Measurements from ENCODE around the gene CYB5RL. TPM values are rescaled to one million over a fixed set of nuclear protein-coding genes. Genes with fewer than 3 reads are reported as not detected.

Gene CYB5RL
- total and polyA plus RNA-seq, 2 donors from 2014 or later, result 3.9 to 8.1 TPM

- no peak for FAIRE-seq
- intact Hi-C loops (cut with DNase I), result no loop called here
Measured at GRCh38 chr1:54151013-54151412, 48.8 kb downstream of the CYB5RL start.

More at GRCh38 chr1:54151013-54151412, 48.8 kb downstream of the CYB5RL start:
- Histone ChIP-seq H3K4me1 (ENCODE audit: control insufficient read depth in 2 of 3, insufficient read depth in 2 of 3, low read depth in 1 of 3, low read length in 3 of 3) (no peaks in the 10 kb centered on the region), H3K9ac (ENCODE audit: low read length in 3 of 3) (no peak overlapping the region), H3K27ac (ENCODE audit: low read depth in 2 of 2, low read length in 2 of 2) (no peak overlapping the region), H3K27me3 (ENCODE audit: control insufficient read depth, insufficient read depth, low read length) (no peaks in the 10 kb centered on the region), H3K4me3 (ENCODE audit: low read length in 3 of 3) (no peak overlapping the region), H3K36me3 (ENCODE audit: control insufficient read depth in 2 of 3, insufficient read depth in 3 of 3, low read length in 3 of 3) (no peaks in the 10 kb centered on the region), H3K9me3 (ENCODE audit: control insufficient read depth in 2 of 3, insufficient read depth in 1 of 3, low read length in 3 of 3) (no peaks in the 10 kb centered on the region)
- no peak for DNase-seq
- TF ChIP-seq CTCF (IDR thresholded peaks at IDR 0.05; ENCODE audit: borderline replicate concordance, extremely low read depth, insufficient read depth), result no peak

Other genes starting within 250 kb of the CYB5RL start
- not detected for gene LDLRAD1, start 181.8 kb downstream of the CYB5RL start, total RNA-seq
- not detected for gene LDLRAD1, start 181.8 kb downstream of the CYB5RL start, polyA plus RNA-seq (ENCODE audit: insufficient read depth, low read depth, low replicate concordance)
- gene TMEM59, start 146.8 kb downstream of the CYB5RL start, total RNA-seq, result 475 TPM
- gene TMEM59, start 146.8 kb downstream of the CYB5RL start, polyA plus RNA-seq (ENCODE audit: insufficient read depth, low read depth, low replicate concordance), result 521 TPM
- 5.1 TPM for gene TCEANC2, start 146.4 kb downstream of the CYB5RL start, total RNA-seq
- gene TCEANC2, start 146.4 kb downstream of the CYB5RL start, polyA plus RNA-seq (ENCODE audit: insufficient read depth, low read depth, low replicate concordance), result 3.1 TPM
- gene CDCP2, start 47.0 kb downstream of the CYB5RL start, total RNA-seq, result 0.54 TPM
- gene CDCP2, start 47.0 kb downstream of the CYB5RL start, polyA plus RNA-seq (ENCODE audit: insufficient read depth, low read depth, low replicate concordance), result not detected
- 47.4 TPM for gene MRPL37, start 137 bp upstream of the CYB5RL start, total RNA-seq
- gene MRPL37, start 137 bp upstream of the CYB5RL start, polyA plus RNA-seq (ENCODE audit: insufficient read depth, low read depth, low replicate concordance), result 114 TPM
- 49.6 TPM for gene SSBP3, start 206.4 kb upstream of the CYB5RL start, total RNA-seq
- gene SSBP3, start 206.4 kb upstream of the CYB5RL start, polyA plus RNA-seq (ENCODE audit: insufficient read depth, low read depth, low replicate concordance), result 33.3 TPM

All from kidney (tissue), 14 donors.